Sigmoid colon (tissue), 7 donors: Measurements from ENCODE around the gene GID4. TPM values are rescaled to one million over a fixed set of nuclear protein-coding genes. Genes with fewer than 3 reads are reported as not detected.

ENCODE experiments used
- DNase-seq: peaks from one replicate; pipeline ENCODE4 v3.0.0-alpha.2; 2019
- H3K27ac ChIP-seq, 4 donors: fragments of 200-600 bp; sonication (generic); one replicate each; pipeline ENCODE4 v1.5.1; 2016 to 2019; ENCODE audit warnings: mild to moderate bottlenecking in 1 of 4
- H3K27me3 ChIP-seq, 3 donors: fragments of 200-600 bp; sonication (generic); one replicate each; pipeline ENCODE4 v1.5.1; 2019; ENCODE audit warnings: mild to moderate bottlenecking in 1 of 3
- H3K36me3 ChIP-seq, 4 donors: fragments of 200-600 bp; sonication (generic); one replicate each; pipeline ENCODE4 v1.5.1; 2016 to 2019
- H3K4me1 ChIP-seq, 4 donors: fragments of 200-600 bp; sonication (generic); one replicate each; pipeline ENCODE4 v1.5.1; 2017 to 2019
- H3K4me3 ChIP-seq, 4 donors: fragments of 200-600 bp; sonication (generic); one replicate each; pipeline ENCODE4 v1.5.1; 2017 to 2019; ENCODE audit warnings: mild to moderate bottlenecking in 2 of 4, moderate library complexity in 1 of 4
- H3K9me3 ChIP-seq, 4 donors: fragments of 200-600 bp in 3 of 4; sonication (generic) in 3 of 4; one replicate each; pipeline versions ENCODE4 v1.5.1 to v1.6.1; 2013 to 2019
- CTCF ChIP-seq, 4 experiments: fragments of 450-650 bp in 3 of 4; fragments of 200-600 bp in 1 of 4; IDR thresholded peaks; one replicate each; pipeline ENCODE4 v1.5.1; 2016 to 2019; ENCODE audit warnings: antibody characterized with exemption in 4 of 4, mild to moderate bottlenecking in 3 of 4, moderate library complexity in 2 of 4
- EP300 ChIP-seq, 4 donors: sonication (generic); formaldehyde crosslinking; IDR thresholded peaks; one replicate each; pipeline ENCODE4 v1.6.1; 2017; ENCODE audit warnings: antibody characterized with exemption in 4 of 4
- POLR2A ChIP-seq, 2 donors: fragments of 450-650 bp; IDR thresholded peaks; one replicate each; pipeline ENCODE4 v1.6.1; 2016; ENCODE audit warnings: antibody characterized with exemption in 2 of 2, mild to moderate bottlenecking in 2 of 2, moderate library complexity in 2 of 2
- POLR2AphosphoS5 ChIP-seq, 4 donors: sonication (generic); formaldehyde crosslinking; IDR thresholded peaks; one replicate each; pipeline ENCODE4 v1.6.1; 2017; ENCODE audit warnings: antibody characterized with exemption in 4 of 4
- WGBS, 2 donors: extraction: QIAGEN DNeasy Blood & Tissue Kit; methylation state at CpG; one replicate each; pipeline ENCODE4 v1.1.7; 2013; 5-methylcytosine and 5-hydroxymethylcytosine counted together
- intact Hi-C: fragments of 100-400 bp; cut with DNase I; formaldehyde crosslinking; loops from one replicate; pipeline ENCODE4 v1.15.1; 2023
- polyA plus RNA-seq, 3 donors: library from polyadenylated mRNA; stranded (reverse); fragments of 200-250 nt; gene quantifications; one replicate each; pipeline ENCODE4 v1.2.3, GENCODE V29; 2013
- total RNA-seq, 4 donors: library from RNA; depleted of rRNA; stranded (reverse); fragments of >200 nt; gene quantifications; one replicate each; pipeline ENCODE4 v1.1.0, GENCODE V29; 2016
- donor health status: healthy with polysubstance abuse.
- donor health status: Bipolar disorder and iron deficiency.
- donor health status: healthy.

Gene GID4
- total and polyA plus RNA-seq, 7 donors: 2.8 to 25.2 (median 20.0) TPM

GRCh38 chr17:18069101-18069500 is 29.9 kb downstream of the GID4 start:
- peaks cover 0 to 27% (median 8%) of the 10 kb centered on the region in 4 donors for H3K36me3 ChIP-seq
- H3K9me3 ChIP-seq: no peaks in the 10 kb centered on the region
- intact Hi-C loops: no loop called here
- no peak overlapping the region for H3K27ac ChIP-seq
- no peaks in the 10 kb centered on the region for H3K4me1 ChIP-seq
- H3K4me3 ChIP-seq: no peak overlapping the region
- no peak for DNase-seq
- H3K27me3 ChIP-seq: no peaks in the 10 kb centered on the region
- WGBS, 2 donors: 93 to 95% methylated on average over 2 of the region's 2 CpGs
- TF ChIP-seq POLR2A (IDR thresholded peaks at IDR 0.05): no peak
- no peak for TF ChIP-seq CTCF (IDR thresholded peaks at IDR 0.05)
- TF ChIP-seq POLR2AphosphoS5 (IDR thresholded peaks at IDR 0.05): no peak
- TF ChIP-seq EP300 (IDR thresholded peaks at IDR 0.05): no peak

- Histone ChIP-seq H3K4me1 (no peaks in the 10 kb centered on the region), H3K27me3 (no peaks in the 10 kb centered on the region), H3K9me3 (no peaks in the 10 kb centered on the region), H3K36me3 (peaks cover 0 to 9% (median 1%) of the 10 kb centered on the region in 4 donors), H3K27ac (no peak overlapping the region), H3K4me3 (no peak overlapping the region)
- intact Hi-C loops: no loop called here
- TF ChIP-seq EP300 (IDR thresholded peaks at IDR 0.05) (no peak), POLR2AphosphoS5 (IDR thresholded peaks at IDR 0.05) (no peak), POLR2A (IDR thresholded peaks at IDR 0.05) (no peak), CTCF (IDR thresholded peaks at IDR 0.05) (no peak)
- WGBS, 2 donors: 24 to 29% methylated on average over 8 of the region's 8 CpGs
- DNase-seq: no peak
These were observed 31.7 kb downstream of the GID4 start for GRCh38 chr17:18070861-18071340.

- TF ChIP-seq CTCF (IDR thresholded peaks at IDR 0.05) (no peak), EP300 (IDR thresholded peaks at IDR 0.05) (no peak), POLR2AphosphoS5 (IDR thresholded peaks at IDR 0.05) (no peak), POLR2A (IDR thresholded peaks at IDR 0.05) (no peak)
- no peak for DNase-seq
- intact Hi-C loops: no loop called here
- H3K9me3 ChIP-seq: no peaks in the 10 kb centered on the region
- no peak overlapping the region for H3K4me3 ChIP-seq
- peaks cover 0 to 2% (median 0%) of the 10 kb centered on the region in 4 donors for H3K36me3 ChIP-seq
- H3K4me1 ChIP-seq: no peaks in the 10 kb centered on the region
- no peak overlapping the region for H3K27ac ChIP-seq
- no peaks in the 10 kb centered on the region for H3K27me3 ChIP-seq
These were observed 32.5 kb downstream of the GID4 start for GRCh38 chr17:18071751-18072150.

GRCh38 chr17:18074566-18075272 is 35.5 kb downstream of the GID4 start:
- TF ChIP-seq EP300 (IDR thresholded peaks at IDR 0.05): no peak
- no peak for TF ChIP-seq POLR2A (IDR thresholded peaks at IDR 0.05)
- TF ChIP-seq CTCF (IDR thresholded peaks at IDR 0.05): no peak
- no peak for TF ChIP-seq POLR2AphosphoS5 (IDR thresholded peaks at IDR 0.05)
- Histone ChIP-seq H3K9me3 (no peaks in the 10 kb centered on the region), H3K4me1 (no peaks in the 10 kb centered on the region), H3K36me3 (no peaks in the 10 kb centered on the region), H3K27me3 (no peaks in the 10 kb centered on the region), H3K27ac (no peak overlapping the region), H3K4me3 (no peak overlapping the region)
- WGBS, 2 donors: 87 to 88% methylated on average over 6 of the region's 6 CpGs
- intact Hi-C loops: no loop called here
- no peak for DNase-seq

- H3K4me1 ChIP-seq: no peaks in the 10 kb centered on the region
- intact Hi-C loops: no loop called here
- no peaks in the 10 kb centered on the region for H3K36me3 ChIP-seq
These were observed 37.7 kb downstream of the GID4 start for GRCh38 chr17:18076936-18077335.

More at GRCh38 chr17:18076936-18077335, 37.7 kb downstream of the GID4 start:
- Histone ChIP-seq H3K27me3 (no peaks in the 10 kb centered on the region), H3K27ac (no peak overlapping the region), H3K9me3 (no peaks in the 10 kb centered on the region), H3K4me3 (no peak overlapping the region)
- 74 to 75% methylated on average over 7 of the region's 7 CpGs for WGBS, 2 donors
- TF ChIP-seq EP300 (IDR thresholded peaks at IDR 0.05) (no peak), CTCF (IDR thresholded peaks at IDR 0.05) (no peak), POLR2A (IDR thresholded peaks at IDR 0.05) (no peak), POLR2AphosphoS5 (IDR thresholded peaks at IDR 0.05) (no peak)
- DNase-seq: no peak
